HEK293 (cell line): Measurements from ENCODE around the gene MECP2.

ENCODE experiments used
- CTCF ChIA-PET: fragments of 350-600 bp; formaldehyde crosslinking; extraction: SDS; loops from one replicate; lab custom pipeline; 2021; ENCODE audit warnings: antibody characterized with exemption; lab: Yijun Ruan, JAX
- POLR2A ChIA-PET: fragments of 300-600 bp; formaldehyde crosslinking; extraction: SDS; loops from one replicate; lab custom pipeline; 2020; ENCODE audit warnings: antibody characterized with exemption, inconsistent platforms; lab: Yijun Ruan, JAX
- H3K27ac ChIP-seq: fragments of 200-500 bp; sonication (Bioruptor generic); 2 replicates; pipeline ENCODE4 v1.5.1; 2014; ENCODE audit warnings: low read depth, low read length, control low read depth, inconsistent platforms; ENCODE audit errors: extremely low read depth
- H3K36me3 ChIP-seq, 2 experiments: fragments of 200-500 bp in 1 of 2; sonication (Bioruptor generic) in 1 of 2; 1 replicate in 1 of 2; 2 replicates in 1 of 2; pipeline ENCODE4 v1.5.1; 2014 to 2017; ENCODE audit warnings: inconsistent platforms in 2 of 2, low read length in 2 of 2; ENCODE audit not compliant: control insufficient read depth in 2 of 2, insufficient read depth in 1 of 2
- H3K4me1 ChIP-seq: fragments of 200-500 bp; sonication (Bioruptor generic); 2 replicates; pipeline ENCODE4 v1.5.1; 2014; ENCODE audit warnings: mild to moderate bottlenecking, low read length, inconsistent platforms; ENCODE audit not compliant: control insufficient read depth, insufficient read depth
- H3K4me3 ChIP-seq: 2 replicates; pipeline ENCODE4 v1.5.1; 2011; ENCODE audit warnings: low read depth, mild to moderate bottlenecking, control low read depth, low read length, moderate library complexity
- H3K9me3 ChIP-seq: fragments of 200-500 bp; sonication (Bioruptor generic); 2 replicates; pipeline ENCODE4 v1.5.1; 2014; ENCODE audit warnings: low read depth, low read length, inconsistent platforms; ENCODE audit not compliant: control insufficient read depth, insufficient read depth
- BCL11A ChIP-seq: fragments of 450-650 bp; formaldehyde crosslinking; IDR thresholded peaks from 2 replicates; pipeline ENCODE4 v1.5.1; 2016; ENCODE audit warnings: low read depth, missing biosample characterization, missing genetic modification characterization
- GFI1B ChIP-seq: fragments of 450-650 bp; formaldehyde crosslinking; IDR thresholded peaks from 2 replicates; pipeline ENCODE4 v1.5.1; 2016; ENCODE audit warnings: missing biosample characterization, missing genetic modification characterization
- KLF9 ChIP-seq: fragments of 450-650 bp; formaldehyde crosslinking; IDR thresholded peaks from 2 replicates; pipeline ENCODE4 v1.5.1; 2016; ENCODE audit warnings: missing biosample characterization, missing genetic modification characterization, low read depth
- SP2 ChIP-seq: fragments of 450-650 bp; formaldehyde crosslinking; IDR thresholded peaks from 2 replicates; pipeline ENCODE4 v1.5.1; 2016; ENCODE audit warnings: missing biosample characterization, missing genetic modification characterization
- WT1 ChIP-seq: fragments of 450-650 bp; formaldehyde crosslinking; IDR thresholded peaks from 2 replicates; pipeline ENCODE4 v1.5.1; 2016; ENCODE audit warnings: missing biosample characterization, missing genetic modification characterization
- YY1 ChIP-seq: fragments of 450-650 bp; formaldehyde crosslinking; IDR thresholded peaks from 2 replicates; pipeline ENCODE4 v1.5.1; 2018; ENCODE audit warnings: missing biosample characterization, missing genetic modification characterization
- ZFP69B ChIP-seq: fragments of 450-650 bp; formaldehyde crosslinking; IDR thresholded peaks from 2 replicates; pipeline ENCODE4 v1.5.1; 2016; ENCODE audit warnings: missing biosample characterization, missing genetic modification characterization
- ZIC2 ChIP-seq: fragments of 450-650 bp; formaldehyde crosslinking; IDR thresholded peaks from 2 replicates; pipeline ENCODE4 v1.5.1; 2016; ENCODE audit warnings: missing biosample characterization, missing genetic modification characterization
- ZNF132 ChIP-seq: fragments of 450-650 bp; formaldehyde crosslinking; IDR thresholded peaks from 2 replicates; pipeline ENCODE4 v1.5.1; 2017; ENCODE audit warnings: missing biosample characterization, missing genetic modification characterization, borderline replicate concordance
- ZNF16 ChIP-seq: fragments of 450-650 bp; formaldehyde crosslinking; IDR thresholded peaks from 2 replicates; pipeline ENCODE4 v1.5.1; 2016; ENCODE audit warnings: low read depth, missing biosample characterization, missing genetic modification characterization
- ZNF202 ChIP-seq: fragments of 450-650 bp; formaldehyde crosslinking; IDR thresholded peaks from 2 replicates; pipeline ENCODE4 v1.5.1; 2016; ENCODE audit warnings: missing biosample characterization, missing genetic modification characterization, borderline replicate concordance
- ZNF223 ChIP-seq: fragments of 450-650 bp; formaldehyde crosslinking; IDR thresholded peaks from 2 replicates; pipeline ENCODE4 v1.5.1; 2016; ENCODE audit warnings: missing biosample characterization, missing genetic modification characterization
- ZNF23 ChIP-seq: fragments of 450-650 bp; formaldehyde crosslinking; IDR thresholded peaks from 2 replicates; pipeline ENCODE4 v1.5.1; 2016; ENCODE audit warnings: missing biosample characterization, missing genetic modification characterization, borderline replicate concordance
- ZNF596 ChIP-seq: fragments of 450-650 bp; IDR thresholded peaks from 2 replicates; pipeline ENCODE4 v1.5.0; 2018; ENCODE audit warnings: missing biosample characterization, mild to moderate bottlenecking, missing genetic modification characterization, moderate library complexity
- ZNF791 ChIP-seq: fragments of 450-650 bp; formaldehyde crosslinking; IDR thresholded peaks from 2 replicates; pipeline ENCODE4 v1.5.1; 2016; ENCODE audit warnings: missing biosample characterization, missing genetic modification characterization
- ZNF837 ChIP-seq: fragments of 450-650 bp; formaldehyde crosslinking; IDR thresholded peaks from 2 replicates; pipeline ENCODE4 v1.5.1; 2016; ENCODE audit warnings: missing biosample characterization, missing genetic modification characterization
- TF ChIP-seq, protein P1 (sequence below): fragments of 450-650 bp; formaldehyde crosslinking; IDR thresholded peaks from 2 replicates; pipeline ENCODE4 v1.5.1; 2016; ENCODE audit warnings: missing biosample characterization, missing genetic modification characterization
- TF ChIP-seq, protein P2 (sequence below): fragments of 450-650 bp; formaldehyde crosslinking; IDR thresholded peaks from 2 replicates; pipeline ENCODE4 v1.5.1; 2016; ENCODE audit warnings: missing biosample characterization, missing genetic modification characterization
- TF ChIP-seq, protein P3 (sequence below): fragments of 450-650 bp; formaldehyde crosslinking; IDR thresholded peaks from 2 replicates; pipeline ENCODE4 v1.5.1; 2016; ENCODE audit warnings: missing biosample characterization, missing genetic modification characterization

Gene MECP2

DNA sequence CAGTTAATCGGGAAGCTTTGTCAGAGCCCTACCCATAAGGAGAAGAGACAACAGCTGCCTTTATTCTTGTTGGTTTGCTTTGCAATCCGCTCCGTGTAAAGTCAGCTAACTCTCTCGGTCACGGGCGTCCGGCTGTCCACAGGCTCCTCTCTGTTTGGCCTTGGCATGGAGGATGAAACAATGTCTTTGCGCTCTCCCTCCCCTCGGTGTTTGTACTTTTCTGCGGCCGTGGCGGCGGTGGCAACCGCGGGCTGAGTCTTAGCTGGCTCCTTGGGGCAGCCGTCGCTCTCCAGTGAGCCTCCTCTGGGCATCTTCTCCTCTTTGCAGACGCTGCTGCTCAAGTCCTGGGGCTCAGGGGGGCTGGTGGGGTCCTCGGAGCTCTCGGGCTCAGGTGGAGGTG is 67.3 kb downstream of the MECP2 start (continued):
- TF ChIP-seq ZNF16 (tag by site-specific recombination), result no peak
- no peak for TF ChIP-seq YY1 (tag by site-specific recombination)
- no peak for TF ChIP-seq ZNF132 (tag by site-specific recombination)
- TF ChIP-seq ZNF837 (tag by site-specific recombination), result no peak
- TF ChIP-seq, protein P1, sequence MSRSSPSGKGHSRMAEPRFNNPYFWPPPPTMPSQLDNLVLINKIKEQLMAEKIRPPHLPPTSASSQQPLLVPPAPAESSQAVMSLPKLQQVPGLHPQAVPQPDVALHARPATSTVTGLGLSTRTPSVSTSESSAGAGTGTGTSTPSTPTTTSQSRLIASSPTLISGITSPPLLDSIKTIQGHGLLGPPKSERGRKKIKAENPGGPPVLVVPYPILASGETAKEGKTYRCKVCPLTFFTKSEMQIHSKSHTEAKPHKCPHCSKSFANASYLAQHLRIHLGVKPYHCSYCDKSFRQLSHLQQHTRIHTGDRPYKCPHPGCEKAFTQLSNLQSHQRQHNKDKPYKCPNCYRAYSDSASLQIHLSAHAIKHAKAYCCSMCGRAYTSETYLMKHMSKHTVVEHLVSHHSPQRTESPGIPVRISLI (tag by site-specific recombination), result no peak
- TF ChIP-seq KLF9 (tag by site-specific recombination), result no peak
- TF ChIP-seq ZNF596 (tag by site-specific recombination), result no peak
- no peak for TF ChIP-seq BCL11A
- TF ChIP-seq ZNF23 (tag by site-specific recombination), result no peak
- no peak for TF ChIP-seq ZNF202 (tag by site-specific recombination)
- TF ChIP-seq ZIC2 (tag by site-specific recombination), result no peak
- TF ChIP-seq SP2 (tag by site-specific recombination), result no peak
- no peak for TF ChIP-seq ZNF223 (tag by site-specific recombination)
- TF ChIP-seq WT1 (tag by site-specific recombination), result no peak

- TF ChIP-seq ZNF791 (tag by site-specific recombination) (no peak), ZNF23 (tag by site-specific recombination) (no peak), GFI1B (no peak), ZFP69B (no peak)
- TF ChIP-seq, protein P2, sequence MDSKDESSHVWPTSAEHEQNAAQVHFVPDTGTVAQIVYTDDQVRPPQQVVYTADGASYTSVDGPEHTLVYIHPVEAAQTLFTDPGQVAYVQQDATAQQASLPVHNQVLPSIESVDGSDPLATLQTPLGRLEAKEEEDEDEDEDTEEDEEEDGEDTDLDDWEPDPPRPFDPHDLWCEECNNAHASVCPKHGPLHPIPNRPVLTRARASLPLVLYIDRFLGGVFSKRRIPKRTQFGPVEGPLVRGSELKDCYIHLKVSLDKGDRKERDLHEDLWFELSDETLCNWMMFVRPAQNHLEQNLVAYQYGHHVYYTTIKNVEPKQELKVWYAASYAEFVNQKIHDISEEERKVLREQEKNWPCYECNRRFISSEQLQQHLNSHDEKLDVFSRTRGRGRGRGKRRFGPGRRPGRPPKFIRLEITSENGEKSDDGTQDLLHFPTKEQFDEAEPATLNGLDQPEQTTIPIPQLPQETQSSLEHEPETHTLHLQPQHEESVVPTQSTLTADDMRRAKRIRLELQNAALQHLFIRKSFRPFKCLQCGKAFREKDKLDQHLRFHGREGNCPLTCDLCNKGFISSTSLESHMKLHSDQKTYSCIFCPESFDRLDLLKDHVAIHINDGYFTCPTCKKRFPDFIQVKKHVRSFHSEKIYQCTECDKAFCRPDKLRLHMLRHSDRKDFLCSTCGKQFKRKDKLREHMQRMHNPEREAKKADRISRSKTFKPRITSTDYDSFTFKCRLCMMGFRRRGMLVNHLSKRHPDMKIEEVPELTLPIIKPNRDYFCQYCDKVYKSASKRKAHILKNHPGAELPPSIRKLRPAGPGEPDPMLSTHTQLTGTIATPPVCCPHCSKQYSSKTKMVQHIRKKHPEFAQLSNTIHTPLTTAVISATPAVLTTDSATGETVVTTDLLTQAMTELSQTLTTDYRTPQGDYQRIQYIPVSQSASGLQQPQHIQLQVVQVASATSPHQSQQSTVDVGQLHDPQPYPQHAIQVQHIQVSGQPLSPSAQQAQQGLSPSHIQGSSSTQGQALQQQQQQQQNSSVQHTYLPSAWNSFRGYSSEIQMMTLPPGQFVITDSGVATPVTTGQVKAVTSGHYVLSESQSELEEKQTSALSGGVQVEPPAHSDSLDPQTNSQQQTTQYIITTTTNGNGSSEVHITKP, result peak; percentile 71
- TF ChIP-seq, protein P3, sequence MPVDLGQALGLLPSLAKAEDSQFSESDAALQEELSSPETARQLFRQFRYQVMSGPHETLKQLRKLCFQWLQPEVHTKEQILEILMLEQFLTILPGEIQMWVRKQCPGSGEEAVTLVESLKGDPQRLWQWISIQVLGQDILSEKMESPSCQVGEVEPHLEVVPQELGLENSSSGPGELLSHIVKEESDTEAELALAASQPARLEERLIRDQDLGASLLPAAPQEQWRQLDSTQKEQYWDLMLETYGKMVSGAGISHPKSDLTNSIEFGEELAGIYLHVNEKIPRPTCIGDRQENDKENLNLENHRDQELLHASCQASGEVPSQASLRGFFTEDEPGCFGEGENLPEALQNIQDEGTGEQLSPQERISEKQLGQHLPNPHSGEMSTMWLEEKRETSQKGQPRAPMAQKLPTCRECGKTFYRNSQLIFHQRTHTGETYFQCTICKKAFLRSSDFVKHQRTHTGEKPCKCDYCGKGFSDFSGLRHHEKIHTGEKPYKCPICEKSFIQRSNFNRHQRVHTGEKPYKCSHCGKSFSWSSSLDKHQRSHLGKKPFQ (tag by site-specific recombination), result no peak
- no peak overlapping the region for H3K4me3 ChIP-seq
- ChIA-PET CTCF (interaction anchor here (0.6 to 4.7 kb wide), 5 partner anchors 13 to 277 kb away, joined by 3 to 29 read pairs (median 6); no protein-coding TSS in a partner anchor), POLR2A (interaction anchor here (0.5 kb wide), 1 partner anchor 50 kb away, joined by 3 read pairs; no protein-coding TSS in a partner anchor)
- no peak overlapping the region for H3K27ac ChIP-seq
- no peaks in the 10 kb centered on the region for H3K9me3 ChIP-seq
- no peaks in the 10 kb centered on the region for H3K4me1 ChIP-seq
- H3K36me3 ChIP-seq, result peaks cover 0 to 64% of the 10 kb centered on the region in 2 experiments; a peak in 1 of 3 replicates
Measured at GRCh38 chrX:154029439-154029838, 68.1 kb downstream of the MECP2 start.
